Activated CD8-positive, alpha-beta memory T cell treated with anti-CD3 and anti-CD28 coated beads, Interleukin-2, amount 50 U/mL, for 1 hour (primary cell): ENCODE results near the gene GRWD1.
"Not testable (repeated sequence)": the region's sequence is repeated elsewhere in the genome, so short reads cannot be mapped to it uniquely, and the experiment has no call there.

Experiments
- DNase-seq: peaks from one replicate; pipeline ENCODE4 v3.0.0-alpha.2; 2020; ENCODE audit errors: extremely low read depth

GRWD1 gene

DNA sequence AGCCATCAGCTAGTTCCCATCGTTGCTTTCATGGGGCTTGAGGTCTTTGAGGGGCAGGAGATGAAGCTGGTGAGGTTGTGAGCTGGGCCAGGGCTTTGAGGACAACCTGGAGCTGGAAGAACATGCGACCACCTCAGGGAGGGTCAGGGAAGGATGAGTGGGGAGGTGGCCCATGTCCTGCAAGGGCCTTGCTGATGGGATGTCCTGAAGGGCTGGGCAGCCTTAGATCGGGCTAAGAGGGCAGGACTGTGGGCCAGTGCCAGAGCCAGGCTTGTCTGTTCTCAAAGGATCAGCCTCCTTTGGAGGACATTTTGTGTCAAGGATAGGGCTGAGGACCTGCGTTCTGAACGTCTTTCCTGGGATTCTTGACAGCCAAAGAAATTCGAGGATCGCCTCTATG lies 33.9 kb downstream of the GRWD1 start:
- DNase-seq: no peak

DNA sequence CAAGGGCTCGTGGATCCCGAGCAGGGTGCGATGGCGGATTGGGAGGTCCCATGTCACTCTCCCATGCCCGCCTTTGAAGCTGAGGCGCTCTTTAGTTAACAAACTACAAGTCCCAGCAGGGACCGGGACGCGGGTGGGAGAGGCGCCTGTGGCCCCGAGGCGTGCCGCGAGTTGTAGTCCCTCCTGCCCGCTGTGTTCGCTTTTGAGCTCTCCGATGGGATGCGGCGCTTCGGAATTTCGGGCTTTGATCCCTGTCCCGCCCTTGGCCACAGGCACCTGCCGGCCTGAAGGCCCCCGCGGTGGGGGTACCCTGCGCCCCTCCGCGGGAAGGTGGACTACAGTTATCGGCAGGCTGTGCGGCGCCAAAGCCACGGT lies 34.4 kb downstream of the GRWD1 start:
- DNase-seq: no peak

DNA sequence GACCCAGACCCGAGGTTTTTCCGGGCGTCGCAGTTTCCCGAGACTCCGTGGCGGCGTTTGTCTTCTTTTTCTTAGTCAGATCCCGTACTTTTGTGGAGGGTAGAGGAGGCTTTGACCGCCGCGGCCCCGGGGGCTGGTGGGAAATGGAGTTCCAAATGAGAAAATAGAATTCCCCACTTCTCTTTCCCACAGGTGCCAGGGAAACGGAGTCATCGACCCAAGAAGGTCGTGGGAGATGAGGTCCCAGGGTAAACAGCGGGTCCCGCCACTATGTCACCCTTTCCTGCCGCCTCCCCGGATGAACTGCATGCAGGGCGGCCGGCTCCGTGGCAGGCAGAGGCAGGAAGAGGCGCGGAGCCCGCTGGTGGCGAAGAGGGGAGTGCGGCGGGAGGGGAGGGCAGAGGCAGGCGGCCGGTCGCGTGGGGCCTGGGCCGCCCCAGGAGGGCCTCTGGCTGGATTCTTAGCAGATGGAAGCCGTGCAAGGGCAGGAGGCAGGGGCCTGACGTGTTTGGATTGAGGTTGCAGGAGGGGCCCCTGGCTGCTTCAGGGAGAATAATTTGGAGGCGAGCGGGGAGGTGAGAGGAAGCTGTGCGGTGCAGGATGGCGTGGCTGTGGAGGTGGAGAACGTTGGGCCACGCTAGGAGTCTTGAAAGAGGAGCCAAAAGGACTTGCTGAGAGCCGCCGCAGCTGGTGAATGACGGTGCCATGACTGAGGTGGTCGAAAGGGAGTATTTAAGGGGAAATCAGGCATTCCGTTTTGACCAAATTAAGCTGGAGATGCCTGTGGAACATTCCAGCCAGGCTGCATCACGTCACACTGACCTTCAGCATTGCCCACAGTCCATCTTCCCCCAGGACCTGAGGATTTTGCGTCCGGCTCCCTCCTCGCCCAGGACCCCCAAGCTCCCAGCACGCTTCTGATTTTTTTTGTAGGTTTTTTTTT lies 35.0 kb downstream of the GRWD1 start:
- no peak for DNase-seq

DNA sequence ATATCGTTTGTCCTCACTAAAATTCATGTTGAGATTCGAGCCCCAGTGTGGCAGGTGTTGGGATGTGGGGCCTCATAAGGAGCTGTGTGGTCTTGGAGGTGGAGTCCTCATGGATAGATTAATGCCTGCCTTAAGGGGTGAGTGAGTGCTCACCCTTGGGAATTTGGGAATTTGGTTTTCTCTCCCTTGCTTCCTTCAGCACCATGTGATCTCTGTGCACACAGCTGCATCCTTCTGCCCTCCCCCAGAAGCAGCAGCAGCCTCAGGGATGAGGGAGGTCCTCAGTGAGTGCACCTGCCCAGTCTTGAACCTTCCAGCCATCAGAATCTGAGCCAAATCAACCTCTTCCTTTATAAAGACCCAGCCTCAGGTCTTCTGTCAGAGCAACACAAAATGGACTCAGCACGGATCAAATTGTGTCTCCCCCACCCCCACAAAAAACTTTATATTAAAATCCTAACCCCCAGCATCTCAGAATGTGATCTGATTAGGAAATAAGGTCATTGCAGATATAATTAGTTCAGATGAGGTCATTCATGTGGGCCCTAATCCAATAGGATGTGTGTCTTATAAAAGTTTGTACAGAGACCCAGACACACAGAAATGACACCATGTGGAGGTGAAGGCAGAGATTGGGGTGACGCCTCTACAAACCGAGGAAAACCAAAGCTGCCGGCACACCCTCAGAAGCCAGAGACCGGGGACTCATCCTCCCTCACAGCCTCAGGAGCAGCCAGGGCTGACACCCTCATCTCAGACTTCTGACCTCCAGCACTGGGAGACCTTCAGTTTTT lies 36.3 kb downstream of the GRWD1 start:
- DNase-seq: no peak

DNA sequence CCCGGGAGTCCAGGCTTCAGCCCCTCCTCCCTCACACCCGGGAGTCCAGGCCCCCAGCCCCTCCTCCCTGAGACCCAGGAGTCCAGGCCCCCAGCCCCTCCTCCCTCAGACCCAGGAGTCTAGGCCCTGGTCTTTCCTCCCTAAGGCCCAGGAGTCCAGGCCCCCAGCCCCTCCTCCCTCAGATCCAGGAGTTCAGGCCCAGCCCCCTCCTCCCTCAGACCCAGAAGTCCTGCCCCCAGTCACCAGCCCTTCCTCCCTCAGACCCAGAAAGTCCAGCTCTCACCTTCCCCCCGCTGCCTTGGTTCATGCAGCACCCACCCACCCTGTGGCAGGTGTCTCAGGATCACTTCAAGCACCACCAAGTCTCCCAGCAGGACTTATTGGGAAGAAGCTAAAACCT lies 37.5 kb downstream of the GRWD1 start:
- no peak for DNase-seq

DNA sequence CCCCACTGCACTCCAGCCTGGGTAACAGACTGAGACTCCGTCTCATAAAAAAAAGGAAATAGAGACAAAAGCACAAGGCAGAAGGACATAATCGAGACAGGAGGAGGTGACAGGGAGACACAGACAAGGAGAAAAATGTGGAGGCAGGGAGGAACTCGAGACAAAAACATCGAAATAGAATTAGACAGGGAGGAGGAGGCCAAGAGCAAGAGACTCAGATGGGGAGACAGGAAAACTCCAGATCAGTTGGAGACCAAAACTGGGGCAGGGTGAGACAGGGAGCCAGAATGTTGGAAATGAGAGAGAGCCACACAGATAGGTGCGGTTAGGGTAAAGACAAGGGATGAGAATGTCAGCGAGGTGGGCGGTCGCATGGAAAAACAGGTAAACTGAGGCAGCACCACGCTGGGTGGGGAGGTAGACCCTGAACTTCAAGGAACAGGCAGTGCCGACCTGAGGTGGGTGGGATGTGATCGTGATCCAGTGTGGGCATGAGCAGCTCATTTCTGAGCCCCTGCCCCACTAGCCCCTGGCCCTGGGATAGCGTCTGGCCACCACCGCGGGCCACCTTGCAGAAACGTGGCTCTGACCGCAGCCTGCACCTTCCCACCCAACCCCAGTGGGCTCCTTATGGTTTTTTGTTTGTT lies 38.6 kb downstream of the GRWD1 start:
- DNase-seq: no peak

DNA sequence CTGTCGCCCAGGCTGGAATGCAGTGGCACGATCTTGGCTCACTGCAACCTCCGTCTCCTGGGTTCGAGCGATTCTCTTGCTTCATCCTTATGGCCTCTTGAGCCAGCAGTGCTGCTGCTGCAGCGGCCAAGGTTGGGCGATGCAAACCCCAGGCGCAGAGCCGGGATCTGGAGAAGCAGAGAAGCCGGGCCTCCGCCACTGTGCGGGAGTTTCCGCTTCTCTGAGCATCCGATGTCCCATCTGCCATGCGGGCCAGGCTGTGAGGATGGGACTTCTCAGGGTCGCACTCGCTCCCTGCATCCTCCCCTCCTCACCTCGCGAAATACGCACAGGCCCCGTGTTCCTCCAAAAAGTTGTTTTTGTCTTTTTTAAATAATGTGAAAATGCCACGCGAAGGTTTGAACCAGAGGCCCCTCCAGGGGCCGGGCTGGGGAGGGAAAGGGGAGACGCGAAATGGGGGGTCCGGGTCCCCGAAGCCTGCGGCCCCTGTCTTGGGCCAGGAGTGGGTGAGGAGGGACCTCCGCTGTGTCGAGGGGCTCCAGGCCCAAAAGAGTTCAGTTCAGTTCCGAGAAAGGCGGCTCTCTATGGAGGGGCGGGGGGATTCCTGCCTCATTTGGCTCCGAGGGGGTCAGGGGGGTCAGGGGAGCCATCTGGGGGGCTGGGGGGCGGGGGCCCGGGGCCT lies 39.3 kb downstream of the GRWD1 start:
- no peak for DNase-seq

DNA sequence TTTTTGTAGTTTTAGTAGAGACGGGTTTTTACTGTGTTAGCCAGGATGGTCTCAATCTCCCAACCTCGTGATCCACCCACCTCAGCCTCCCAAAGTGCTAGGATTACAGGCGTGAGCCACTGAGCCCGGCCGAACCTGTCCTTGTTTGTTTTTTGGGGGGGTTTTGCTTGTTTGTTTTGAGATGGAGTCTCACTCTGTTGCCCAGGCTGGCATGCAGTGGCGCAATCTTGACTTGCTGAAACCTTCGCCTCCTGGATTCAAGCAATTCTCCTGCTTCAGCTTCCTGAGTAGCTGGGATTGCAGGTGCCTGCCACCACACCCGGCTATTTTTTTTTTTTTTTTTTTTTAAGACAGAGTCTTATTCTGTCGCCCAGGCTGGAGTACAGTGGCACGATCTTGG lies 40.9 kb downstream of the GRWD1 start:
- DNase-seq: not testable (repeated sequence)

DNA sequence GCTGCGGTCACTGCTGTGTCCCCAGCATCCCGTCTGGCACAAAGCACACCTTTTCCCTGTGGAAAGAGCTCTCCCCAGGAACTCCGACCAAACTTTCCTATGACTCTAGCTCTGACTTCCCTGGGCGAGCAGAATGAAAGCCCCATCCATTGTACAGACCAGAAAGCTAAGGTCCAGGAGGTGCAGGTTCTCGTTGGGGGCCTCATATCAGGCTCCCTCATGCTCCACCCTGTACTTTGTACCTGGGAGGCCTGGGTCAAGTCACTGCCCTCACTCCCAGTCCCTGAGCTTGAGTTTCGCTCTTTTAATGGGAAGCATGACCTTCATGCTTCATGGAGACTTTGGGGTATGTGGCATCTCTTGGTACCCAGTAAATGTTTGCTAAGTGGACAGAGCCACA lies 41.8 kb downstream of the GRWD1 start:
- no peak for DNase-seq

DNA sequence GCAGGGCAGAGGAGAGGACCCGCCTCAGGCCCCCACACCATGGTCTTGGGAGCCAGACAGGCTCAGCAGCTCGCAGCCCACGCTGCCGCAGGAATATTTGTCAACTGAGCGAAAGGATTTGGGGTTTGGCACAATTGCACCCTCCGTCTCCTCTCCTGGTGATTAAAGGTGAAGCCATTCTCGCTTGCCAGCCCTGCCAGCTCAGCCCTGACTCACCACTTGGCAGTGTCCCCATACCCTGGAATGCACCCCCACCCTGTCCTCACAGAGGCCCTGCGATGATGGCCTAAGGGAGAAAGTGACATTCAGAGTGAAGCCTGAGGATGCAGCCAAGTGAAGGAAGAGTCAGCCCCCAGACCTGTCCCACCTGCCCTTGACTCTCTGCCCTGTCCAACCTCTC lies 42.2 kb downstream of the GRWD1 start:
- no peak for DNase-seq

DNA sequence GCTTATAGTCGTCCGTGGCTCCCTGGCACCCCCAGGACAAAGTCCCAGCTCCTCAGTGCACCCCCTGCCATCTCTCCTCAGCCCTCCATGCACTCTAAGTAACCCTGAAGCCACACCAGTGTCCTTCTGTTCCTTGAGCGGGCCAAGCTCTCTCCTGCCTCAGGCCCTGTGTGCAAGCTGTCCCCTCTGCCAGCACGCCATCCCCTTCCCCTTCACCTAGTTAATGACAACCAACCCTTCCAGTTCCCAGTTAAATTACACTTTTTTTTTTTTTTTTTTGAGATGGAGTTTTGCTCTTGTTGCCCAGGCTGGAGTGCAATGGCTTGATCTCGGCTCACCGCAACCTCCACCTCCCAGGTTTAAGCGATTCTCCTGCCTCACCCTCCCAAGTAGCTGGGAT lies 42.7 kb downstream of the GRWD1 start:
- DNase-seq: not testable (repeated sequence)

DNA sequence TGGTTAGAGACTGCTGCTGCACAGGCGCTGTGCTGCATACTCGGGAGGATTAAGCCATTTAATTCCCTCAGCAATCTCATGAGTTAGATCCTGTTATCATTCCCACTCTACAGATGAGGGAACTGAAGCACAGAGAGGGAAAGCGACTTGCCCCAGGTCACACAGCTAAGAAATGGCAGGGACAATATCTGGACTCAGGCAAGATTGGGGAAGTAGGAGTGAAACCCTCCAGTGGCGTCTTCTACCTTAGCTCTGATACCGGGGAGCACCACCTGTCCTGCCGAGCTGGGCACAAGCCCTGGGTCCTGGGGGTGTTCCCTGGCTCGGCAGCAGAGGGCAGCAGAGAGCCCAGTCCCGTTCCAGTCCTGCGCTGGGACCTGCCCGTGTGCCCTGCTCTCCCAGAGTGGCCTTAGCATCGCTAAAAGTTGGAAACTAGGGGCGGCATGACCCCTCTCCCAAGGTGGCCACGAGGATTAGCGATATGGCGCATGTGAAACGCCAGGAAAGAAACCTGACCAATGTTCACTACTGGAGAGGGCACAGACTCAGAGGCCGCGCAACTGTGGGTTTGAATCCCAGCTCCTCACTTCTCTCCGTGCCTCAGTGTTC lies 43.9 kb downstream of the GRWD1 start:
- DNase-seq: no peak

DNA sequence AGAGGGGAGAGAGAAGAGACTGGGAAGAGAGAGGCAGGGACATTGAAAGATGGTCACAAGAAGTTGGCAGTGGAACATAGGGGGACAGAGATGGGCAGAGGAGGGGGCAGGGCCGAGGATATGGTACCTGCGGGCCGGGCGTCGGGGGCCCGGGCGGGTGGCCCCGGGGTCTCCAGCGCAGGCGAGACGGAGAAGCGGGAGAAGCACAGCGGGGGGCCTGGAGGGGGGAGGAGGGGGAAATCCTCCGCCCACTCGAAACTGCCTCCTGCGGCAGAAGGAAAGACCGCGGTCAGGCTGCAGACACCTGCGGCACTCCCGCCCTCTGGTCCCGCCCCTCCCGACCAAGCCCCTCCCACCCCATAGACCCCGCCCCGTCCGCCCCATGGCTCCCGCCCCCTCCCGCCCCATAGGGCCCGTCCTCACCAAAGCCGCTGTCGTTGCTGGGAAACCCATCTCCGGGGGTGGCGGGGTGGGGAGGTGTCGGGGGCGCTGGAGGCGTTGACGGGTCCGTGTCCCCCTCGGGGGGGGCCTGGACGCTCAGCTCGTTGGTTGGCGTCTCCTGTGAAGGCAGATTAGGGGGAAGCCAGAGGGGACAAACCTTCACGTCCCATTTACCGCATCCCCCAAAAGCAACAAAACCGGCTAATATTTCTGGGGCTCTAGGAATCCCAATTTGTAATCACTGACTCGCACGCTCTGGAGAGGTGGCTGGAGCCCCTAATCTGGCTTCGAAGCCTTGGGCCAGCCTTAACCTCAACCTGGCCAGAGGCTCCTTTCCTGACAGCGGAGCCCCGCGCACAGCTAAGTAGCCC lies 45.4 kb downstream of the GRWD1 start:
- DNase-seq: no peak

DNA sequence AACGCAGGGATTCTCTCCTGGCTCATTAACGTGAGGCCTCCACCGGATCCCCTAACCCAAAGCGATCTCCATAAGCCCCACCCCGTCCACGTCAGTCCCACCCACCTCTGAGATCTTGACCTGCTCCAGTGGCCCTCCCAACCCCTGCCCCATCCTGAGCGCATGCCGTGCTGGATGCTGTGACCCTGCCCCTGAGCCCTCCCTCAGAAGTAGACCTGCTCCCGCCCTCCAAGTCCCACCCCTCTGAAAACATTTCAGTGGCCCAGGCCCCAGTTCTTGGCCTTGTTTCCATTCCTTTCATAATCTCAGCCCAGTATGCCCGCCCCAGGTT lies 46.0 kb downstream of the GRWD1 start:
- DNase-seq: no peak

DNA sequence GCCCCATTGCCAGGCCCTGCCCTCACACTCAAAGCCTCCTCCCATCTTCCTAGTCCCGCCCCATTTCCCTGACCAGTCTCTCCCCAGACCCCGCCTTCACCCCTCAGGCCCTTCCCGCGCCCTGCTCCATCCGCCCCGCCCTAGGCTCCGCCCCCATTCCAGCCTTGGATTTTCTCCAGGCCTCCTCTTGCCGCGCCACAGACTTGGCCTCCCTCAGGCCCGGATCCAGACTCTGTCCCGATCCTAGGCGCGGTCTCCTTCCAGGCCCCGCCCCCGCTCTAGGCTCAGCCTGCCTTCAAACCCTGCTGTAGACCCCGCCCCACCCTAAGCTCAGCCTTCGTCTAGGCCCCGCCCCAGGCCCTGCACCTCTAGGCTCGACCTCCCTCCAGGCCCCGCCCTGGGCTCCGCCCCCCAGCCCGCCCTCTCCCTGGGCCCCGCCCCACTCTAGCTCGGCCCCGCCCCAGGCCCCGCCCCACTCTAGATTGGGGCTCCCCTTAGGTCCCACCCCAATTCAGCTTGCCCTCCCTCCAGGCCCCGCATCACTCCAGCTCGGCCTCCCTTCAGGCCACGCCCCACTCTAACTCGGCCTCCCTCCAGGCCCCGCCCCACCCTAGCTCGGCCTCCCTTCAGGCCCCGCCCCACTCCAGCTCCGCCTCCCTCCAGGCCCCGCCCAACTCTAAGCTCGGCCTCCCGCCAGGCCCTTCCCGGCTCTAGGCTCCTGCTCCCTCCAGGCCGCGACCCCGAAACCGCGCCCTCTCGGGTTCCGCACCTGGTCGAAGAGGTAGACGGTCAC lies 47.3 kb downstream of the GRWD1 start:
- peak; percentile 56 for DNase-seq

DNA sequence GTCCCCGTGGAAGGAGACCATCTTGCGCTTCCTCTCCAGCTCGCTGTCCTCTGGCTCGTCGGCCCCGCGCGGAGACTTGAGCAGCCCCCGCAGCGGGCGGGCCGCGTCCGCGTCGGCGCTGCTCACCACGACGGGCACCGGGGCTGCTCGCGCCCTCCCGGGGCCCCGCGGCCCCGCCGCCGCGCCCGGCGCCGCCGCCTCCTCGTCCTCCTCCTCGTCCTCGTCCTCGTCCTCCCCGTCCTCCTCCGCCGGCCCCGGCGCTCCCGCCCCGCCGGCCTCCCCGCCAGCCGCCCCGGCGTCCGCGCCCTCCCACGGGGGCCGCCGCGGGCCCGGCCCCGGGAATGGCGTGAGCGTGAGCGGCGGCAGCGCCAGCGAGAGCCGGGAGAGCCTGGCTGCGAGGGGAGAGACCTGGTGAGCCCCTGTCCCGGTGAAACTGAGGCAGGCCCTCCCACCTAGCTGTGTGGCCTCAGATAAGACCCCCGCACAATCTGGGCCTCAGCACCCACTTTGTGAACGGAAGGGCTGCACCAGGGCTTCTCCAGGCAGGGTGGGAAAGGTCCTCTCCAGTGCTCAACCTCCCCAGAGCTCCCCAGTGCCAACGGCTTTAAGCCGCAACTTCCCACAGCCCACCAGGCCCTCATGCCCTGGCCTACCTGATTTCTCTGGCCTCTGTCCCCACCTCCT lies 48.1 kb downstream of the GRWD1 start:
- DNase-seq: no peak

DNA sequence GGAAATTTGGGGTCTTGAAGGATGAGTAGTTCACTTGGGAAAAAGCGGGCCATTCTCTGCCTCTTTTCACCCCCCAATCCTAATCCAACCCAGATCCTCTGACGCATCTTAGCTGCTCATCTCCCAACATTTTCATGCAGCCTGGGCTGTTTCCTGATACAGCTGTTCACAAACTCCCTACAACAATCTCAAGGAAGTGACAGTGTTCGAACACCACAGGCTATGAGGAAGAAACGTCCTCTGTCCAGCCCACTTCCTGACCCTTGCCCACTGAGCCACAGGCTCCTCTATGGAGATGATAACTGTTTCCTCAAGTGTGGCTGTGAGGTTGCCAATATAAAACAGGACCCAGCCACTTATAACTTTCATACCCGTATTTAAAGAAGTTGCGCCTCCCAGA lies 49.6 kb downstream of the GRWD1 start:
- DNase-seq: no peak

DNA sequence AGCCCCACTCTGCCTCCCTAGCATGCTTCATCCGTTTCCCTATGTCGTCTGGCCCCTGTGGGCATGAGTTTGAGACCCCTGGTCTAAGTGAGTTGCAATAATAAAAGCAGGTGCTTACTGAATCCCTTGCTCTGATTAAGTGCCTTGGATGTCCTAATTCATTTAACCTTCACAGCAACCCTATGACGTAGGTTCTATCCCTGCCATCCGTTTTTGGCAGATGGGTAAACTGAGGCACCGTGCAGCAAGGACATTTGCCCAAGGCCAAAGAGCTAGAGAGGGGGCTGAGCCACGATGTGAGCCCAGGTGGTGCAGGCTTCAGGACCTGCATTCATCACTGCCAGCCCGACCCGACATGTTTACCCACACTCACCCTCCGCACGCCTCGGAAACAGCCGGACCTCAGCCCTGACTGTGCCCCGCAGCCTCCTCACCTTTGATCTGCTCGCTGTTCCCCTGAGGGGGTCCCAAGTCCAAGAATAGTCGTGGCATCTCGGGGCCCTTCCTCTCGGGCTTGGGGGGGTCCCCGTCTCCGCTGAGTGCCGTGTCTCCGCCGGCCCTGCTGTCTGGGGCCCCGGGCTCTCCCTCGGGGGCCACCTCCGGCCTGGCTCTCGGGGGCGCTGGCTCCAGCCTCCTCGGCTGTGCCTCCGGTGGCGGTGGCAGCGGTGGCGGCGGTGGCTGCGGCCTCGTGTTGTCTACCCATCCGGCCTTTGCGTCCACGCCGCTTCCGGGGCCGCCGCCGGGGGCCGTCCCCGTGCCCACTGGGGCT lies 51.4 kb downstream of the GRWD1 start:
- DNase-seq: no peak
